Measurements from ENCODE around the gene SEL1L.
"Not testable (repeated sequence)": the region's sequence is repeated elsewhere in the genome, so short reads cannot be mapped to it uniquely, and the experiment has no call there.

The SEL1L gene

GRCh38 chr14:81523616-81524015 is 10.0 kb downstream of the SEL1L start:
- FAIRE-seq, result no peak

DNA sequence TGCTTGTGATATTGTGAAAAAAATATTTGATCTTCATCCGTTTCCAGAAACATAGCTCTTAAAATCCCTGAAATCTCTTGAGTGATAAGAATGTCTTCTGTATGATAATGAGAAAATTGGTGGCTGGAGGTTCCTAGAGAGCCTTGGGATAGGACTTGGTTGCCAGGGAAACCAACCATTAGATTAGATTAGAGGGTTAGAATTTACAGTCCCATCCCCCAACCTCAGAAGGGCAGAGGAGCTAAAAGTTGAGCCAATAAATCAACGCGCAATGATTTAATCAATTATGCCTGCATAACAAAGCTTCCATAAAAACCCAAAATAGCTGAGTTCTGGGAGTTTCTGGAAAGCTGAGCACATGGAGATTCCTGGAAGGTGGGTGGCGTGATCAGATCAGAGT is 10.6 kb downstream of the SEL1L start:
- no peak for FAIRE-seq

GRCh38 chr14:81521356-81521755 is 12.3 kb downstream of the SEL1L start:
- FAIRE-seq, result no peak

GRCh38 chr14:81519200-81520011 is 14.2 kb downstream of the SEL1L start:
- no peak for FAIRE-seq

DNA sequence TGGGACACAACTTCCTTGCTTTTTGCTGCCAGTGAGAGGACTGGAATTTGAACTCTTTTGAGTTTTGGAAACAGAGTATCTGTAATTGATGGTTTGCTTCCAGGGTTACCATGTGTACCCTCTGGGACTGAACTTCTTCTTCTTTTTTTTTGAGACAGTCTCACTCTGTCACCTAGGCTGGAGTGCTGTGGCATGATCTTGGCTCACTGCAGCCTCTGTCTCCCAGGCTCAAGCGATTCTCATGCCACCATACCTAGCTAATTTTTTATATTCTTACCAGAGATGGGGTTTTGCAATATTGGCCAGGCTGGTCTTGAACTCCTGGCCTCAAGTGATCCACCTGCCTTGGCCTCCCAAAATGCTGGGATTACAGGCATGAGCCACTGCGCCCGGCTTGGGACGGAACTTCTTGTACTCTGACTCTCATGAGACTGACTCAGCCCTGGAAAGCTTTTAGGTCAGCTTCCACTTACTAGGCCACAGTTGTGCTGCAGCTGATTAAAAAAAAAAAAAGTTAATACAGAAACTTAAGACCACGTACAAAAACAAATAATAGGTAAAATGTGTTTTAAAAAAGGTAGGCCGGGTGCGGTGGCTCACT is 15.8 kb downstream of the SEL1L start:
- no peak for FAIRE-seq

DNA sequence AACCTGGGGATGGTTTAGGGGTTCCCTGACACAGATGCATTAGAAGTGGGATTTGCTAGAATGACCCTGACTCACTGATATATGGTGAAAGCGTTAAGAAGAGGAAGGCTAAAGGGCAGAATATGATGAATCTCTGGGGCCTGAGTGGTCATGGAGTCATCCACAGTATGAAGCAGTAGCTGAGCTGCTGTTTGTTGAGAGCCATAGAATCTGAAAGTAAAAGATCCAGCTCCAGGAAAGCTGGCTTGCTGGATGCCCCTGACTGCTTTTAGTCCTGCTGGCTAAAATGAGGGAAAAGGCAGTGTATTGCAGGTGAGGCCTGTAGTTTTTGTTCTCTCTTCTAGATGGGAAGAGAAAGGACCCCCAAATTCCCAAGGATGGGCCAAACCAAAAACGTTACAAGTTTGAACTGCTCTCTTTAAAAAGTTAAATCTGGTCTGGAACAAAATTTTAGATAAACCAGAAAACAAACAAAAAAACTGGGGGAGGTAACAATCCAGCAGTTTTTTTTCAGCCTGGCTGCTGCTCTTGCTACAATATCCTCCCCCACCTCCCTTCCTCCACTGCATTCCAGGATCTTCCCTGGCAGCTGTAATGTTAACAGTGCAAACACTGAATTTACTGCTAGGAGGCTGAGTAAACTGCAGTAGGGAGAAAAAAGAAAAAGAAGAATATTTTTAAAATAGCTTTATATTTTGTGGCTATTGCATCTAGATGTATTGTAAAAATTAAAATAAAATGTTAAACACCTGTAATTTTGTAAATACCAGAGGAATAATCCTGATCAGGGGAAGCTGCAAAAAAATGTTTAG is 16.5 kb downstream of the SEL1L start:
- FAIRE-seq, result no peak

- not testable (repeated sequence) for FAIRE-seq
Measured at GRCh38 chr14:81515927-81516326, 17.7 kb downstream of the SEL1L start.

- FAIRE-seq, result not testable (repeated sequence)
Measured at GRCh38 chr14:81512826-81513225, 20.8 kb downstream of the SEL1L start.

- FAIRE-seq, result no peak
Measured at GRCh38 chr14:81511111-81511904, 22.3 kb downstream of the SEL1L start.

GRCh38 chr14:81509838-81510452 is 23.7 kb downstream of the SEL1L start:
- FAIRE-seq, result no peak

DNA sequence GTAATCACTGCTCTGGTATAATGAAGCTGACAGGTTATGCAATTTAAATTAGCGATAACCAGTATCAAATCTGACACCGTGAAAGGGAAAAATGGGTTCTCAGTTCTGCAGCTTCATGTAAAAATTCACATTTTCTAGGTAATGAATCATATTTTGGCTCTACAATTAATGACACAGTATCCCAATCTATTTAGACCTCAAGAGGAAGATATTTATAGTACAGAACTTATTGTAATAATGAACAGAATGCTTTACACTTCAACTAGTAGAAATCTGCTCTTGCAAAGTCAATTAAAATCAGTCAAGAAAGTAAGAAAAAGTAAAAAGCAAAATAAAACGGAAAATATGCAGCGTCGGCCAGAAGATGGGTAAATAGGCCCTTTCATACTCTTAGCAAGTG is 24.3 kb downstream of the SEL1L start:
- FAIRE-seq, result no peak

- no peak for FAIRE-seq
Measured at GRCh38 chr14:81506487-81506886, 27.2 kb downstream of the SEL1L start.

- no peak for FAIRE-seq
Measured at GRCh38 chr14:81504864-81505263, 28.8 kb downstream of the SEL1L start.

DNA sequence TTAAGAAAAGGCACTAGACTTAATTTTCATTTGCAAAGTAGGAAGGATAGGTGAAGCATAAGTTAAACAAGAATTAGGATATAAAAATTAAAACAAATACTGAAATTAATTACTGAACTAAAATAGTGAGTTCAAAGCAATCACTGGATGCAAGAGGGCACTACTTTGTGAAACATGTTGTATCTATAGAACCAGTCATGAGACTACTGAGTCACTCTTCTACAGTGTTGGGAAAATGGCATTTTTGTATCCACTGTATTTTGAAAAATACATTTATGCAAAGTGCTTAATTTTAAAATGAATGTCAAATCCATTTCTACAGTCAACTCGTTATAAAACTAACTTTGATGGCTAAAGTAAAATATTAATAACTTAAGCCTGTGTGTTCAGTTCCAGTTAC is 47.9 kb downstream of the SEL1L start:
- no peak for FAIRE-seq

DNA sequence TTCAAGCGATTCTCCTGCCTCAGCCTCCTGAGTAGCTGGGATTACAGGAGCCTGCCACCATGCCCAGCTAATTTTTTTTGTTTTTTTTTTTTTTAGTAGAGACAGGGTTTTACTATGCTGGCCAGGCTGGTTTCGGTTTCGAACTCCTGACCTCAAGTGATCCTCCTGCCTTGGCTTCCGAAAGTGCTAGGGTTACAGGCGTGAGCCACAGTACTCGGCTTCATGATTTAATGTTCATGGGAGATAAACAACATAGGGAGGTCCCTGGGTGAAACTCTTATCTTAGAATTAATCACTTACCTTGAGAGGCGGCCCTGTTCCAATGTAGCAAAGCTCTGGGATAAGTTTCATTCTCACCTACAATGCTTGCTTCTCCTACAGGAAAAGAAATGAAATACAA is 48.3 kb downstream of the SEL1L start:
- FAIRE-seq, result no peak

- no peak for FAIRE-seq
Measured at GRCh38 chr14:81484120-81484519, 49.5 kb downstream of the SEL1L start.

DNA sequence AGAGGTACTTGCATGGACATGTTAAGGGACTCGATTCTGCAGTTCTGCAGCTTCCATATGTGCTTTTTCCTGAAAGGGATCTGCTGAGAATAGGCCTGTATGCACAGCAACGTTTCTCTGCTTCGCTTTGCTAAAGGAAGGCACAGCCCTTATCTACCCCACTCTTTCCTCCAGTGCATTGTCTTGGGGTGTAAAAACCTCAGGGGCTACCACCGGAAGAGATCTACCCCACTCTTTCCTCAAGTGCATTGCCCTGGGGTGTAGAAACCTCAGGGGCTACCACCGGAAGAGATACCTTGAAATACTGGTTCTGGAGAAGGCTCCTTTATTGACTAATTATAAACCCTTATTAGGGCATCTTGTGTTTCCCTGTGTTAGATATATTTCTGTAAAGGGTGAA is 52.9 kb downstream of the SEL1L start:
- FAIRE-seq, result no peak

DNA sequence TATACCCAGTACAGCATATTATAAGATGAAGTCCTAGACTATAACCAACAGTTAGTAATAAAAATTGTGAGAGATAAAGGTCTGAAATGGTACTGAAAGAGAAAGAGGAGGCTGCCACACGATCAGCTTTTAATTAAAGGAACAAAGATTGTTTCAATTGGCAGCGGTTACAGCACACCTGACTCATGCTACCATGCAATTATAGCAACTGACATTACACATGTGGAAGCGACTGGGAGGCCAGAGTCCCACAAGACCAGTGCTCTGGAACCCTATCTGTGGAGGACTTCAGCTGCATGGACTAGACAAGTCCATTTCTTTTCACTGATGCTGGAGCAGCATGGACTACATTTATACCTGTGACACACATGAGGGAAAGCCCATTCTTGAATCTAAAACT is 55.2 kb downstream of the SEL1L start:
- no peak for FAIRE-seq

- FAIRE-seq, result no peak
Measured at GRCh38 chr14:81476816-81477215, 56.8 kb downstream of the SEL1L start.

GRCh38 chr14:81474685-81475324 is 58.8 kb downstream of the SEL1L start:
- FAIRE-seq, result no peak

GRCh38 chr14:81474148-81474492 is 59.5 kb downstream of the SEL1L start:
- FAIRE-seq, result no peak
